ENCODE data around the gene SLC35F1.
"Not testable (repeated sequence)": the region's sequence is repeated elsewhere in the genome, so short reads cannot be mapped to it uniquely, and the experiment has no call there.

Gene SLC35F1

DNA sequence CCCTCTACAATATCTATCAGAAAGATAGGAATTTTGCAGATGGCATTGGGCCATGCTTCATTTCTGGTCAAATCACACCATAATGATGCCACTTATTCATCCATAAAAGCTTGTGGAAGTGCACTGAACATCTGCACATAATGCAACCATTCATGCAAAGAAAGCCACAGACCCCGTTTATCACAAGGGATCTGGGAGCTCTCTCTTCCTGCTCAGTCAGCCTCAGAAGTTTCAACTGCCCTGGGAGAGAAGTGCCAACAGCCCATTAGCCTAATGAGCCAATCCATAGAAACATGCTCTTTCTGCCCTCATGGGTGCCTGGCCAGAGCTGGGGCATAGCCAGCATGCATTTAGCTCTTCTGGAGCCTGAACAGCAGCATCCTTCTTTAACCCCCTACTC is 85.8 kb downstream of the SLC35F1 start:
- DNase-seq (ENCODE audit: low read depth) = no peak

GRCh38 chr6:118012944-118013343 is 105.9 kb downstream of the SLC35F1 start:
- no peak for DNase-seq (ENCODE audit: low read depth)

DNA sequence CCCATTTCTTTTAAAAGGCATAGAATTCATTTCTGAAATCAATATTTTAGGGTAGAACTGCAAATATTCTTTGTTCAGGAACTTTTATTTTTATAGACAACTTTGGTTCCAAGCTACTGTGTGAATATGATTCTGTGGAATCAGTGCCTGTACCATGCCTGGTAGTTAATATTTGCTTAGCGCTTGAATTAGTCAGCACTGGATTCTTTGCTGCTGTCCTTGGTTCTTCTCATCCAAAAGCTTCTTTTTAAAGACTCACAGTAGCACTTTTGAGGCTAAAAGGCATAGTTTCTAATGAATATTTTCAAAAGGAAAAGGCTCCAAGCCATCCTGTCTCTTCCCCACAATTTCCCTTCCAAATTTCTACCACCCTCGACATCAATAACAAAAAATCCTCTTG is 109.5 kb downstream of the SLC35F1 start:
- DNase-seq (ENCODE audit: low read depth) = no peak

GRCh38 chr6:118017301-118017848 is 110.3 kb downstream of the SLC35F1 start:
- DNase-seq (ENCODE audit: low read depth) = no peak

GRCh38 chr6:118023771-118024170 is 116.7 kb downstream of the SLC35F1 start:
- DNase-seq (ENCODE audit: low read depth) = no peak

DNA sequence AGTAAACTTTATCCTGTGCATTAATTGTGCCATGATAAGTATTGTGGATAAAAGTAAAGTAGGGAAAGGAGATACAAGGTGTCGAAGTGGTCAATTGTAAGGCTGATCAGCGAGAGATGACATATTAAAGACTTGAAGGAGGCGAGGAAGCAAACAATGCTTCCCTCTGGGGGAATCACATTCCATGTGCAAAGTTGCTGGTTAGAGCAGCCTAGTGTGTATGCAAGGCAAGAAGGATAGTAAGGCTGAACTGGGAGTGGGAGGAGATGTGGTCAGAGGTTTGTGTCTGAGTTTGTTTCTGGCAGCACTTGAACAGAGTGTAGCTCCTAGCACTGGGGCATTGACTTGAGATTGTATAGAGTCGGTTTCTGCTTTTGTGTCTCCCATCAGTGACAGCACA is 122.9 kb downstream of the SLC35F1 start:
- no peak for DNase-seq (ENCODE audit: low read depth)

DNA sequence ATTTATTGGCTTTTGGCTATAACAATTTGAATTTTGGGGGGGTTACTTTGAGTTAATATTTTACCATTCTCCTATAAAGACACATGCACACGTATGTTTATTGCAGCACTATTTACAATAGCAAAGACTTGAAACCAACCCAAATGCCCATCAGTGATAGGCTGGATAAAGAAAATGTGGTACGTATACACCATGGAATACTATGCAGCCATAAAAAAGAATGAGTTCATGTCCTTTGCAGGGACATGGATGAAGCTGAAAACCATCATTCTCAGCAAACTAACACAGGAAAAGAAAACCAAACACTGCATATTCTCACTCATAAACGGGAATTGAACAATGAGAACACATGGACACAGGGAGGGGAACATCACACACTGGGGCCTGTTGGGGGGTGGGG is 130.4 kb downstream of the SLC35F1 start:
- not testable (repeated sequence) for DNase-seq (ENCODE audit: low read depth)

- DNase-seq (ENCODE audit: low read depth) = no peak
These were observed 135.8 kb downstream of the SLC35F1 start for GRCh38 chr6:118042855-118043254.

- DNase-seq (ENCODE audit: low read depth) = no peak
These were observed 137.2 kb downstream of the SLC35F1 start for GRCh38 chr6:118044275-118044674.

DNA sequence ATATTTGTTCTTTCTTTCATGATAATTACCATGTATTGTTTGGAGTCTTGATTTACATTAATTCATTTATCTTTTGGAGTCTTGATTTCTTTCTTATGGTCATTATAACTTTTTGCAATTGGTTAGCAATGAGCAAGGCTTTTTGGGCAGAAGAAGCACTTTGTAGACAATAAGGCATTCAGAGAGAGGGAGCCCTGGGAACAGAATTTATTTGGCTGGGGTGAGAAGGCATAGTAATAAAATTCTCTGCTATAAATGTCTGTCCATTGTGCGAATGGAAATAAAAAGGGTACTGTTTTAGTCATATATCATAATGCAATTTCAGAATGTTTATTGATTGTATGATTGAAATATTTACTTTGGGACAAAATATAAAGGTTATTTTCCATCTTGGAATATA is 147.0 kb downstream of the SLC35F1 start:
- no peak for DNase-seq (ENCODE audit: low read depth)

DNA sequence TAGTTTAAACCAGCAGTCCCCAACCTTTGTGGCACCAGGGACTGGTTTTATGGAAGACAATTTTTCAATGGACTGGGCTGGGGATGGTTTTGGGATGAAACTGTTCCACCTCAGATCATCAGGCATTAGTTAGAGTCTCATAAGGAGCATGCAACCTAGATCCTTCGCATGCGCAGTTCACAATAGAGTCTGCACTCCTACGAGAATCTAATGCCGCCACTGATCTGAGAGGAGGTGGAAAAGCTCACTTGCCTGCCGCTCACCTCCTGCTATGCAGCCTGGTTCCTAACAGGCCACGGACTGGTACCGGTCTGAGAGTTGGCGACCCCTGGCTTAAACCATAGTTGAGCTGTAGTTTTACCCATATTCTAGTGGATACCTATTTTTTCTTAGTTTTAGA is 154.6 kb downstream of the SLC35F1 start:
- DNase-seq (ENCODE audit: low read depth) = no peak

DNA sequence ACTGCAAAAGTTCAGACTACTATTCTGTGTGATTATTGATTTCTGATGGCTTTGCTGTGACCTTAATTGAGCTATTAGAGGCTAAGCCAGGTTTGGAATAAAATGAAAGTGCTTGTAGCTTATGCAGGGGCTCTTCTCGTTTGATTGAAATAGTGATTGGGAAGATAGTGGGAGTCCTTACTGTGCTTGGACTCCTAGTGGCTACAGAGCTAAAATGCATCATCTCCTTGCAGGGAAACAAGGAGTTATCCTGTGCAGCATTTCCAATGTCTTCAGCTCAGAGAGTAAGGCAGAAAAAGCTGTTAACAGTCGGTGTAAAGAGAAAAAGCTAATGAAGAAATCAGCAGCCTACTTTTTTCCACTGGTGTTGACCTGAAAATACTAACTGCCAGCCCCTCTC is 173.5 kb downstream of the SLC35F1 start:
- DNase-seq (ENCODE audit: low read depth) = no peak

- DNase-seq (ENCODE audit: low read depth) = no peak
These were observed 176.6 kb downstream of the SLC35F1 start for GRCh38 chr6:118083711-118084110.

DNA sequence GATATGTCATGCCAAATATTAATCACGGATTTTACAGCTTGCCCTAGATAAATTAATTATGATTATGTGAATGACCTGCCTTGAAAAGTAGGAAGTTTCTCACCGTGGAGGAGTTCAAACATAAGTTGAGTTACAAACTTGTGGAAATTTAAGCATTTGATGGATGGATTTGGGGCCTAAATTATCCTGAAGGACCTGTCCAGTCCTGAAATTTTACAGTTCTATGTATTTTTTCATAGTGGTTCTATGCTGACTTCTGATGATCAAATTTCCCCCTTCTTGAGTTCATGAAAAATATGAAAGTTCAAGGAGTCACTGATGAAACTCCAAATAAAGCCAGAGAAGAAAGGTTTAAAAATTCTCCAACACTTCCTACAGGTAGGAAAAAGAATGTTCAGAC is 178.6 kb downstream of the SLC35F1 start:
- DNase-seq (ENCODE audit: low read depth) = no peak

- no peak for DNase-seq (ENCODE audit: low read depth)
These were observed 179.1 kb downstream of the SLC35F1 start for GRCh38 chr6:118086159-118086558.

GRCh38 chr6:118092086-118092485 is 185.0 kb downstream of the SLC35F1 start:
- DNase-seq (ENCODE audit: low read depth) = no peak

DNA sequence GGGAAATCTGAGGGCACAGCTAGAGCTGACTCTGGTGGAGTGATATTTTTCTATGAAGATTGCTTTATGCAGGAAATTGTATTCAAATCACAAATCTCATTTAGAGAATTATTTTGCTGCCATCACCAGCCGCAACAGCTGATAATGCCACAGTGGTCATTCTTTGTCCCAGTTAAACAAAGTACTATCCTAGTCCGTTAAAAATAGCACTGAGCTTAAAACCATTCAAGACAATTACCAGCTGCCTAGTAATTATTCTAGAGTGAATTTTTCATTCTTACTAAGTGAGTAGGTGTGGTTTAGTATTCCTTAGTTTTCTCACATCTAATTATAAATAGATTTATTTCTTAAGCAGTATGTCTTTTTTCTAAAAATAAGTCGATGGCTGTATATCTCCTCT is 190.5 kb downstream of the SLC35F1 start:
- no peak for DNase-seq (ENCODE audit: low read depth)

GRCh38 chr6:118100717-118101116 is 193.7 kb downstream of the SLC35F1 start:
- no peak for DNase-seq (ENCODE audit: low read depth)

- no peak for DNase-seq (ENCODE audit: low read depth)
These were observed 194.2 kb downstream of the SLC35F1 start for GRCh38 chr6:118101220-118101619.

GRCh38 chr6:118101831-118102345 is 194.8 kb downstream of the SLC35F1 start:
- no peak for DNase-seq (ENCODE audit: low read depth)

- no peak for DNase-seq (ENCODE audit: low read depth)
These were observed 195.3 kb downstream of the SLC35F1 start for GRCh38 chr6:118102401-118102800.

DNA sequence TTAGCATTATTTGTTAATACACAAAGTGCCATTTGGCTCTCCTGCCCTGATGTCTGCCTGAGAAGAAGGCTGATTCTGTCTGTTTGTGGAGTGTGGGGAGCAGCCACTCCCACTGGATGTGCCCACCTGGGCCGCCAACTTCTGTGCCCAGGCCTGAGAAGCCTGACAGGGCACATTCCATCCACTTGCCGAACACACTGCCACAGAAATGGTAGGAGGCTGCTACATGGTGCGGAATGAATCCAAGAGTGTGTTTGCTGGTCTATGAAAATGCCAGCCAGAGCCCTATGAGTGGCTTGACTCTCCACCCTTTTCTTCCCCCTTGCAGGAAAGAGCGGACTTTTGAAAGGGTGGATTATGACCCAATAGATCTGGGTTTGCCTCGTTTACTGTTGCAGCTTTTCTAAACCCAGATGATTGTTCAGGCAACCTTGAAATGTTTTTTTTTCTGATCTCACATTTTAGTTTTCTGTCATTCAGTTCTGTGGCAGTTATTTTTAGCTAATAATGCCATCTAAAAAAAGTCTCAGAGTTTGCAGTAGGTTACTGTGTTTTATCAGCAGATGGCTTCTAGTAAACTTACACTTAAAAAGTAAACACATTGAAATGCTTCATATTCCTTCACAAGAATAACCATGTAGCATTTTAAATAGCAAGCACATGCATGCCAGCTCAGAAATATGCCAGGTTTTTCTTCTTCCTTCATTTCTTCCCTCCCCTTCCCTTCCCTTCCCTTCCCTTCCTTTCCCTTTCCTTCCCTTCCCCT is 196.5 kb downstream of the SLC35F1 start:
- no peak for DNase-seq (ENCODE audit: low read depth)

GRCh38 chr6:118122161-118122725 is 215.2 kb downstream of the SLC35F1 start:
- DNase-seq (ENCODE audit: low read depth) = no peak
